Prostate gland (tissue), 2 donors: ENCODE results near the gene CTDSP1.

ENCODE experiments used
- POLR2A ChIP-seq: fragments of 450-650 bp; IDR thresholded peaks from one replicate; pipeline ENCODE4 v1.6.1; 2016; ENCODE audit warnings: antibody characterized with exemption, mild to moderate bottlenecking
- POLR2AphosphoS5 ChIP-seq: sonication (generic); formaldehyde crosslinking; IDR thresholded peaks from one replicate; pipeline ENCODE4 v1.6.1; 2017; ENCODE audit warnings: antibody characterized with exemption
- TF ChIP-seq, protein P1 (sequence below), 4 experiments: fragments of 200-600 bp in 2 of 4; fragments of 450-650 bp in 2 of 4; sonication (generic) in 2 of 4; IDR thresholded peaks; 1 replicate in 3 of 4; 2 replicates in 1 of 4; pipeline ENCODE4 v1.5.1; 2016 to 2019; ENCODE audit warnings: antibody characterized with exemption in 4 of 4, mild to moderate bottlenecking in 2 of 4, moderate library complexity in 2 of 4

DNA sequence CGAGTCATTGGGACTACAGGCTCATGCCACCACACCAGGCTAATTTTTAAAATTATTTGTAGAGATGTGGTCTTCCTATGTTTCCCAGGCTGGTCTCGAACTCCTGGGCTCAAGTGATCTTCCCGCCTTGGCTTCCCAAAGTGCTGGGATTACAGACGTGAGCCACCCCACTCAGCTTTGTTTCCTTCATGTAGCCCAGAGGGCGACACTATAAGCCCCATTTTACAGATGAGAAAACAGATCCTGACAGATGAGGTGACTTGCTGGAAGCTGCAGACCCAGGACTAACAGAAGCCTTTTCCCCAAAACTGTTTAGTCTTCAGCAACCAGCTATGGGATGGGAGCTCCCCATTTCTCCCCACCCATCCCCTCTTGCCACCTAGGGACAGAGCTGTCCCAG is 7.2 kb upstream of the CTDSP1 start:
- TF ChIP-seq POLR2A (no peak), POLR2AphosphoS5 (no peak)
- TF ChIP-seq, protein P1, sequence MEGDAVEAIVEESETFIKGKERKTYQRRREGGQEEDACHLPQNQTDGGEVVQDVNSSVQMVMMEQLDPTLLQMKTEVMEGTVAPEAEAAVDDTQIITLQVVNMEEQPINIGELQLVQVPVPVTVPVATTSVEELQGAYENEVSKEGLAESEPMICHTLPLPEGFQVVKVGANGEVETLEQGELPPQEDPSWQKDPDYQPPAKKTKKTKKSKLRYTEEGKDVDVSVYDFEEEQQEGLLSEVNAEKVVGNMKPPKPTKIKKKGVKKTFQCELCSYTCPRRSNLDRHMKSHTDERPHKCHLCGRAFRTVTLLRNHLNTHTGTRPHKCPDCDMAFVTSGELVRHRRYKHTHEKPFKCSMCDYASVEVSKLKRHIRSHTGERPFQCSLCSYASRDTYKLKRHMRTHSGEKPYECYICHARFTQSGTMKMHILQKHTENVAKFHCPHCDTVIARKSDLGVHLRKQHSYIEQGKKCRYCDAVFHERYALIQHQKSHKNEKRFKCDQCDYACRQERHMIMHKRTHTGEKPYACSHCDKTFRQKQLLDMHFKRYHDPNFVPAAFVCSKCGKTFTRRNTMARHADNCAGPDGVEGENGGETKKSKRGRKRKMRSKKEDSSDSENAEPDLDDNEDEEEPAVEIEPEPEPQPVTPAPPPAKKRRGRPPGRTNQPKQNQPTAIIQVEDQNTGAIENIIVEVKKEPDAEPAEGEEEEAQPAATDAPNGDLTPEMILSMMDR (IDR thresholded peaks at IDR 0.05): no peak
